Stimulated activated CD4-positive, alpha-beta T cell treated with anti-CD3 and anti-CD28 coated beads, TNF-alpha, amount 100 ng/mL, for 4 hours (primary cell): ENCODE data around the gene TJP2.

Experiments used
- DNase-seq, 3 experiments: peaks; one replicate each; pipeline ENCODE4 v3.0.0-alpha.2; 2020; ENCODE audit warnings: low read depth in 3 of 3

TJP2 gene

GRCh38 chr9:69232135-69232534 lies 58.1 kb downstream of the TJP2 start:
- no peak for DNase-seq

GRCh38 chr9:69234683-69235082 lies 60.6 kb downstream of the TJP2 start:
- no peak for DNase-seq

- DNase-seq: no peak
Observed at GRCh38 chr9:69236188-69236587, 62.1 kb downstream of the TJP2 start.

- DNase-seq: no peak
Observed at GRCh38 chr9:69237702-69238295, 63.7 kb downstream of the TJP2 start.

GRCh38 chr9:69243116-69243515 lies 69.0 kb downstream of the TJP2 start:
- no peak for DNase-seq

- no peak for DNase-seq
Observed at GRCh38 chr9:69246629-69247028, 72.6 kb downstream of the TJP2 start.

- DNase-seq: no peak
Observed at GRCh38 chr9:69248005-69248404, 73.9 kb downstream of the TJP2 start.

GRCh38 chr9:69249337-69249736 lies 75.3 kb downstream of the TJP2 start:
- DNase-seq: no peak

GRCh38 chr9:69250681-69251080 lies 76.6 kb downstream of the TJP2 start:
- DNase-seq: no peak

GRCh38 chr9:69252436-69252835 lies 78.4 kb downstream of the TJP2 start:
- DNase-seq: no peak

- no peak for DNase-seq
Observed at GRCh38 chr9:69253057-69253456, 79.0 kb downstream of the TJP2 start.

GRCh38 chr9:69254223-69254622 lies 80.1 kb downstream of the TJP2 start:
- no peak for DNase-seq

- no peak for DNase-seq
Observed at GRCh38 chr9:69255591-69255990, 81.5 kb downstream of the TJP2 start.

GRCh38 chr9:69258551-69258950 lies 84.5 kb downstream of the TJP2 start:
- no peak for DNase-seq

GRCh38 chr9:69260161-69260560 lies 86.1 kb downstream of the TJP2 start:
- DNase-seq: no peak

GRCh38 chr9:69261636-69262035 lies 87.6 kb downstream of the TJP2 start:
- DNase-seq: no peak

GRCh38 chr9:69264526-69264925 lies 90.4 kb downstream of the TJP2 start:
- no peak for DNase-seq

GRCh38 chr9:69265891-69266290 lies 91.8 kb downstream of the TJP2 start:
- no peak for DNase-seq

GRCh38 chr9:69272212-69272611 lies 98.1 kb downstream of the TJP2 start:
- DNase-seq: no peak

GRCh38 chr9:69273161-69273560 lies 99.1 kb downstream of the TJP2 start:
- no peak for DNase-seq

GRCh38 chr9:69276775-69277174 lies 102.7 kb downstream of the TJP2 start:
- no peak for DNase-seq

- DNase-seq: no peak
Observed at GRCh38 chr9:69279084-69279731, 105.1 kb downstream of the TJP2 start.

GRCh38 chr9:69279733-69280132 lies 105.7 kb downstream of the TJP2 start:
- no peak for DNase-seq

GRCh38 chr9:69283003-69283402 lies 108.9 kb downstream of the TJP2 start:
- DNase-seq: no peak
